GM10266 (cell line): ENCODE data around the gene EHD4.

Source experiments
- DNase-seq: peaks from one replicate; pipeline ENCODE4 v3.0.0; 2012; ENCODE audit errors: extremely low spot score
- TF ChIP-seq, protein P1 (sequence below): IDR thresholded peaks from 2 replicates; pipeline ENCODE4 v1.5.1; 2012; ENCODE audit warnings: mild to moderate bottlenecking, low read depth; ENCODE audit not compliant: control insufficient read depth, insufficient read depth; ENCODE audit errors: missing control alignments

Gene EHD4

DNA sequence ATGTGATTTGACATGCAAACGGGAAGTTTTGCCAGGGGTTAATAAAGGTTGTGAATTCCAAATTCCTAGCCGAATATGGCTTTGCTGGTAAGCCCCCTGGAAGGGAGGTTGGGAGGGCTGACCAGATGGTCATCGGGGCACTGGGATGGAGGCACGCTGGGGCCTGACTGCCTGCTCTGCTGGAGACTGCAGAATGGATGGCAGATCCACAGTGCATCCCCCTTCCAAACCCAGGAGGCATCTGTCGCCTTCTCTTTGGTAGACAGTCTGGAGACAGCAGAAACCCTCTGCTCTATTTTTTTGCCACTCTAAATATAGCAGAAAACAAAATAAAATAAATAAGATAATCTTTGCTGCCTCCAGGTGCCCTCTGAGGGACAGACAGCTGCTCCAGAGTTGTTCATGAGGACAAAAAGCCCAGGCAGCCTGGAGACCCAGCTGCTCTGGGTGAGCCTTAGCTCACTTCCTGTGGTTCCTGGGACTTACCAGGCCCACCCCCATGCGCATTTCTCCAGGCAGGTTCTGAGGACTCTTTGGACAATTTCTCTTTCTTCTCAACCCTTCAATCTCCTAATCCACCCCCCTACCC, 72.4 kb downstream of the EHD4 start:
- no peak for DNase-seq
- TF ChIP-seq, protein P1, sequence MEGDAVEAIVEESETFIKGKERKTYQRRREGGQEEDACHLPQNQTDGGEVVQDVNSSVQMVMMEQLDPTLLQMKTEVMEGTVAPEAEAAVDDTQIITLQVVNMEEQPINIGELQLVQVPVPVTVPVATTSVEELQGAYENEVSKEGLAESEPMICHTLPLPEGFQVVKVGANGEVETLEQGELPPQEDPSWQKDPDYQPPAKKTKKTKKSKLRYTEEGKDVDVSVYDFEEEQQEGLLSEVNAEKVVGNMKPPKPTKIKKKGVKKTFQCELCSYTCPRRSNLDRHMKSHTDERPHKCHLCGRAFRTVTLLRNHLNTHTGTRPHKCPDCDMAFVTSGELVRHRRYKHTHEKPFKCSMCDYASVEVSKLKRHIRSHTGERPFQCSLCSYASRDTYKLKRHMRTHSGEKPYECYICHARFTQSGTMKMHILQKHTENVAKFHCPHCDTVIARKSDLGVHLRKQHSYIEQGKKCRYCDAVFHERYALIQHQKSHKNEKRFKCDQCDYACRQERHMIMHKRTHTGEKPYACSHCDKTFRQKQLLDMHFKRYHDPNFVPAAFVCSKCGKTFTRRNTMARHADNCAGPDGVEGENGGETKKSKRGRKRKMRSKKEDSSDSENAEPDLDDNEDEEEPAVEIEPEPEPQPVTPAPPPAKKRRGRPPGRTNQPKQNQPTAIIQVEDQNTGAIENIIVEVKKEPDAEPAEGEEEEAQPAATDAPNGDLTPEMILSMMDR = no peak

DNA sequence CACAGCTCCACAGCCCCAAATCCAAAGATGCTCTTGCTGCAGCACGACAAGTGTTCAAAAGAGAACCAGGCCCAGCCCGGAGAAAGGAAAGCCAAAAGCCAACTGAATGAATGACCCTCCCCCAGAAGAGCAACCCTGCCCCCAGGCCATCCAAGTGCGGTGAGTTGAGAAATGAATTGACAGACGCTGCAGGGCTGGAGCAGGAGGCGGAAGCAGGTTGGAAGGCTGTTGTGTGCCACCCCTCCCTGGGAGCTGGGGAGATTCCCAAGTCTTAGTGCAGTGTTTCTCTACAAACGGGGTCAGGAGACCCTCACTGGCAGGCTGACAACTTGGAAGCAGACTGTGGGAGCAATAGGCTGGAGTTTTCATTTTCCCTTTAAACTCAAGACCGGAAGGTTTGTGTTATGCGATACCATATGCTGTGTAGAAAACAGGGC, 75.0 kb downstream of the EHD4 start:
- DNase-seq = no peak
- TF ChIP-seq, protein P1 = no peak

DNA sequence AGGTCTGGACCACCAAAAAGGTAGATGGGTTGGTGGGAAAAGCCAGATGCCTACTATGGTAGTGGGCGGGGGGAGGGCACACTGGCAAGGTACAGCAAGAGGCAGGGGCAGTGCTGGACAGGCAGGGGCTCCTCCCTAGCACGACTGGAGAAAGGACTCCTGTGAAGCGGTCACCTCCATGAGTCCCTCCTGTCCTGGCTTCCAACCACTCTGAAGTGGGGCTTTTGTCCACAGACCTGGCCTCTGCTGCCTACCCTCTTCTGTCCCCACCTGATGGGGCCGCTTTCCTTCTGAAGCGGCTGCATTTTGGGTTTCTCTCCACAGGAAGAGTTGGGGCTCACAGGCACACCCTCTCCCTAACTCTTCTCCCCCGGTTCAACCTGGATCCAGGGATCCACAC, 75.8 kb downstream of the EHD4 start:
- TF ChIP-seq, protein P1 = no peak
- DNase-seq = peak; percentile 13

DNA sequence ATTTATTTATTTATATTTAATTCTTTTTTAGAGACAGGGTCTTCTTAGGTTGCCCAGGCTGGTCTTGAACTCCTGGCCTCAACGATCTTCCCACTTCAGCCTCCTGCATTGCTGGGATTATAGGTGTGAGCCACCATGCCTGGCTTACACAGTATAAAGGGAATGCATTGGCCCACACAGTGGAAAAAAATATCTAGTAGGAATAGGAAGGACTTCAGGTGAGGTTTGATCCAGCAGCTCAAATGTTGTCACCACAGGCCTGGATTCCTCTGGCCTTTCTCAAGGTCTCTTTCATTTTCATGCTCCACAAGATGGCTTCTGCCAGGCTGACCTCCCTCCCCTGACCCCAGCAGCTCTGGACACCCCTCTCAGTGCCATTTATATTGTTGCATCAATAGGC, 76.4 kb downstream of the EHD4 start:
- TF ChIP-seq, protein P1 = no peak
- no peak for DNase-seq

DNA sequence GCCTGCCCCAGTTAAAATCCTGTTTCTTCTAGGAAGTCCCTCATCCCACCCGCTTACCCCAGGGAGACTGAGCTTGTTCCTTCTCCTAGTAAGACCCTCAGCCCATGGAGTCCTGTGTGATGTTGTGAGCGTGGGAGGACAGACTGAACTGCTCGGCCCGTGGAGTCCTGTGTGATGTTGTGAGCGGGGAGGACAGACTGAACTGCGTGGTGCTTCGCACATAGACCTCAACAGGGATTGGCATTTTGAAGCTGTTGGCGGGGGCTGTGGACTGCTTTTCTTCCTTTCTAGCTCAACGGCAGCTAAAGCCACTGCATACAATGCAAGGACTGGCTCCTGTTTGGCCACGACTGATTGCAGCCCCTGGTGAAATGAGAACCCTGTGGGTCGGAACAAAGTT, 76.9 kb downstream of the EHD4 start:
- DNase-seq = no peak

DNA sequence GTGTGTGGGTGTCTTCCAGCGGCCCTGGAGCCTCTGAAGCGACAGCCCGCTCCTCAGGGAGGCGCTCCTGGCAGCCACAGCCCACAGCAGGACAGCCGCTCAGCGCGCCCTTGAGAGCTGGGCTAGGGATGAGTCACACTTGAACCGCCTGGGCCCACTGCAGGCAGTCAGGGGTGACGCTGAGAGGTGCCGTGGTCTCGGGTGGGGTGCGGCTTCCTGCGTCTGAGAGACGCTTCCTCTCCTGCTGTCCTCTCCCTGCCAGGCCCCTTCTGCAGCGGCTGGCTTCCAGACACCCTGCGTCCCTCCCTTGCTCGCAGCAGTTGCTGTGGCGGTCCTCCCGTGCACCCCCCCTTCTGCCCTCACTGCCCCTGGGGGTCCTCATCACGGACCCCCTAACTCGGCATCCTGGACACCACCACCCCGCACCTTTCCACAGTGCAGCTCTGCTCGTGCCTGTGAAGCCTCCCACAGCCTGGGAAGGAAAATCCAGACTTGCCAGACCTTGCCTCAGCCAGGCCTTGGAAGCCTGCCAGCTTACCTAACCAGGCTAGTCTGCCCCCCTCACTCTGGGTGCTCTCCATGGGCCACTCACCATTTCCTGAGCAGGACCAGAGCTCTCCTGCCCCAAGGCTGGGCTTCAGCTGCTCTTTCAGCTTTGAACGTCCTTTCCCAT, 77.4 kb downstream of the EHD4 start:
- TF ChIP-seq, protein P1 = peak; percentile 45
- DNase-seq = peak; percentile 86

More for the DNA sequence above, 76.9 kb downstream of the EHD4 start:
- TF ChIP-seq, protein P1 = no peak

DNA sequence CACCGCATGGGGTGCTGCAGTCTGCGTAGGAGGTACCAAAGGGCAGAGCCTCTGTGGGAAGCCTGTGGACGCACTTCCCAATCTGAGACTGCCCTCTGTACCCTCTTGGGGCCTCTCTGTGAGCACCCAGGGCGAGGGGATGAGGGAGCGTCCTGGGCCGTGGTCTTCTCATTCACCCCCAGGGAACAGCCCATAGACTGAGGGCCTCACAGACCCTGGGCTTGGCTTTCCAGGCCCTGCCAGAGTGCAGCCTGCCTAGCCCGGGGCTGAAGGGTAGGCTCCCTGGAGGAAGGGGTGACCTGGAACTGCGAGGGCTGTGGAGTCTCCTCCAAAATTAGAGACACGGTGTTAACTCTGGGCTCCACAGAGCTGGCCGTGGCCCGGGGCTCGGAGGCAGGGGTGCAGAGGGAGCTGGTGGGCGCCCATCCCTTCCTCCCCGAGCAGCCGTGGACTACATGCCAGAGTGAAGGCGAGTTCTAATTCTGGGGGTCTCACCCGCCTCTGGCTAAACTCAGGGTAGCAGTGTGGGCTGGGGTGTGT, 78.0 kb downstream of the EHD4 start:
- no peak for DNase-seq
- TF ChIP-seq, protein P1 = no peak
